Sigmoid colon (tissue), 4 donors: Measurements from ENCODE around the gene ZNF865.

Experiments used
- CTCF ChIP-seq, 4 experiments: fragments of 450-650 bp in 3 of 4; fragments of 200-600 bp in 1 of 4; IDR thresholded peaks; one replicate each; pipeline ENCODE4 v1.5.1; 2016 to 2019; ENCODE audit warnings: antibody characterized with exemption in 4 of 4, mild to moderate bottlenecking in 3 of 4, moderate library complexity in 2 of 4
- POLR2A ChIP-seq, 2 donors: fragments of 450-650 bp; IDR thresholded peaks; one replicate each; pipeline ENCODE4 v1.6.1; 2016; ENCODE audit warnings: antibody characterized with exemption in 2 of 2, mild to moderate bottlenecking in 2 of 2, moderate library complexity in 2 of 2
- POLR2AphosphoS5 ChIP-seq, 4 donors: sonication (generic); formaldehyde crosslinking; IDR thresholded peaks; one replicate each; pipeline ENCODE4 v1.6.1; 2017; ENCODE audit warnings: antibody characterized with exemption in 4 of 4

- TF ChIP-seq POLR2AphosphoS5 (IDR thresholded peaks at IDR 0.05) (no peak), POLR2A (IDR thresholded peaks at IDR 0.05) (no peak), CTCF (IDR thresholded peaks at IDR 0.05) (no peak)
These were observed 9.1 kb upstream of the ZNF865 start for GRCh38 chr19:55596304-55596703.
